Measurements from ENCODE around the gene ADH7. TPM values are rescaled to one million over a fixed set of nuclear protein-coding genes. Genes with fewer than 3 reads are reported as not detected.

Gene ADH7
- polyA plus RNA-seq, 3 donors, result not detected

DNA sequence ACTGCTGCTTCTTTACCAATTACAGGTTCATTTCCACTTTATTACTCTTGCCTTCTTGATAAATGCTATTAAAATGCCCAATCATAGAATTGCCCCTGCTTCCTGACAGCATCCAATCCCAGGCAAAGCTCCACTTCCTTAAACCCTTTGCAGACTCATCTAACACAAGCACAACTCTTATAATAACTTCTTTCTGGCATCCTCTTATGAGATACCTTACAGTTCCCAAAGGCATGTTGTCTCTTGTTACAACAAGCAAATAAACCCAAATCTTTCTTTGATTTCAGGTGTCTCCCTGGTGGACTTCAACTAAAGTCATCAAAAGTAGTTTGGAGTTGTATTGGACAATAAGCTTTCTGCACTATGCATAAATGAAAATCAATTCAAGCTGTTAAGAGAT, 22.5 kb upstream of the ADH7 start:
- TF ChIP-seq, protein P1, sequence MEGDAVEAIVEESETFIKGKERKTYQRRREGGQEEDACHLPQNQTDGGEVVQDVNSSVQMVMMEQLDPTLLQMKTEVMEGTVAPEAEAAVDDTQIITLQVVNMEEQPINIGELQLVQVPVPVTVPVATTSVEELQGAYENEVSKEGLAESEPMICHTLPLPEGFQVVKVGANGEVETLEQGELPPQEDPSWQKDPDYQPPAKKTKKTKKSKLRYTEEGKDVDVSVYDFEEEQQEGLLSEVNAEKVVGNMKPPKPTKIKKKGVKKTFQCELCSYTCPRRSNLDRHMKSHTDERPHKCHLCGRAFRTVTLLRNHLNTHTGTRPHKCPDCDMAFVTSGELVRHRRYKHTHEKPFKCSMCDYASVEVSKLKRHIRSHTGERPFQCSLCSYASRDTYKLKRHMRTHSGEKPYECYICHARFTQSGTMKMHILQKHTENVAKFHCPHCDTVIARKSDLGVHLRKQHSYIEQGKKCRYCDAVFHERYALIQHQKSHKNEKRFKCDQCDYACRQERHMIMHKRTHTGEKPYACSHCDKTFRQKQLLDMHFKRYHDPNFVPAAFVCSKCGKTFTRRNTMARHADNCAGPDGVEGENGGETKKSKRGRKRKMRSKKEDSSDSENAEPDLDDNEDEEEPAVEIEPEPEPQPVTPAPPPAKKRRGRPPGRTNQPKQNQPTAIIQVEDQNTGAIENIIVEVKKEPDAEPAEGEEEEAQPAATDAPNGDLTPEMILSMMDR (IDR thresholded peaks at IDR 0.05), result no peak
- no peaks in the 10 kb centered on the region for H3K27me3 Mint-ChIP-seq (ENCODE audit: low read depth in 3 of 3)
- H3K9me3 Mint-ChIP-seq, result peaks cover 0 to 16% (median 7%) of the 10 kb centered on the region in 7 donors
- H3K27me3 ChIP-seq (ENCODE audit: control insufficient read depth in 2 of 2, insufficient read depth in 2 of 2, low read length in 2 of 2), result no peaks in the 10 kb centered on the region
- H2AFZ ChIP-seq (ENCODE audit: insufficient read depth, low read depth, low read length, poor library complexity, severe bottlenecking), result no peak overlapping the region
- H3K4me1 ChIP-seq (ENCODE audit: control insufficient read depth in 1 of 2, insufficient read depth in 2 of 2, low read length in 2 of 2), result no peaks in the 10 kb centered on the region
- no peaks in the 10 kb centered on the region for H4K20me1 ChIP-seq (ENCODE audit: insufficient read depth, low read length)
- no peak for DNase-seq
- H3K36me3 Mint-ChIP-seq, result no peaks in the 10 kb centered on the region
- peaks cover 0 to 9% of the 10 kb centered on the region in 2 donors for H3K9me3 ChIP-seq (replicated peaks in 1 of 2; ENCODE audit: control insufficient read depth in 1 of 2, insufficient read depth in 1 of 2, low read length in 2 of 2)
- H3K4me3 ChIP-seq (replicated peaks in 1 of 3; ENCODE audit: low read depth in 2 of 3, low read length in 3 of 3), result no peak overlapping the region
- H3K27ac Mint-ChIP-seq, result no peak overlapping the region
- no peaks in the 10 kb centered on the region for H3K4me1 Mint-ChIP-seq
- no peak overlapping the region for H3K4me2 ChIP-seq (replicated peaks; ENCODE audit: extremely low read depth, low read length, poor library complexity, severe bottlenecking)
- intact Hi-C loops (cut with micrococcal nuclease), result no loop called here
- H3K36me3 ChIP-seq (replicated peaks in 1 of 2; ENCODE audit: control insufficient read depth in 1 of 2, insufficient read depth in 2 of 2, low read length in 2 of 2), result no peaks in the 10 kb centered on the region
- H3K4me3 Mint-ChIP-seq, result no peak overlapping the region
- H3K27ac ChIP-seq (ENCODE audit: low read depth in 1 of 2, low read length in 2 of 2), result no peak overlapping the region
- no peak overlapping the region for H3K9ac ChIP-seq (ENCODE audit: insufficient read depth, low read length, poor library complexity, severe bottlenecking)
- H3K79me2 ChIP-seq (ENCODE audit: insufficient read depth, low read length), result no peaks in the 10 kb centered on the region

DNA sequence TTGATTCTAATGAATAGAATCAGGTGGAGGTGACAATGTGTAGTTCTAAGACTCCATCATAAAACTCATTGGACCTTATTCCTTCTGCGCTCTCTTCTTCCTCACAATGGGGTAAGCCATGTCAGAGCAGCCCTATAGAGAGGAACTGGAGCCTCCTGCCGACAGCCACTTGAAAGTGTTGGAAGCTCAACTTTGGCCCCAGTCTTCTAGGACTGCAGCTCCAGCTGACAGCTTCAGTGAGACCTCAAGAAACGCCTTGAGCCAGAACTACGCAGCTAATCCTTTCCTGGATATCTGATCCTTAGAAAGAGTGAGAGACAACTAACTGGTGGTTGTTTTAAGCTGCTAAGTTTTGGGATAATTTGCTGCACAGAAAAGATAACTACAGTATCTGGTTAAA, 22.1 kb upstream of the ADH7 start:
- no peaks in the 10 kb centered on the region for H4K20me1 ChIP-seq (ENCODE audit: insufficient read depth, low read length)
- DNase-seq, result no peak
- H3K27me3 ChIP-seq (ENCODE audit: control insufficient read depth in 2 of 2, insufficient read depth in 2 of 2, low read length in 2 of 2), result no peaks in the 10 kb centered on the region
- H3K4me3 ChIP-seq (replicated peaks in 1 of 3; ENCODE audit: low read depth in 2 of 3, low read length in 3 of 3), result no peak overlapping the region
- H3K4me1 Mint-ChIP-seq, result no peaks in the 10 kb centered on the region
- no peak overlapping the region for H3K27ac ChIP-seq (ENCODE audit: low read depth in 1 of 2, low read length in 2 of 2)
- peaks cover 0 to 19% (median 8%) of the 10 kb centered on the region in 7 donors for H3K9me3 Mint-ChIP-seq
- H3K79me2 ChIP-seq (ENCODE audit: insufficient read depth, low read length), result no peaks in the 10 kb centered on the region
- intact Hi-C loops (cut with micrococcal nuclease), result no loop called here
- no peaks in the 10 kb centered on the region for H3K27me3 Mint-ChIP-seq (ENCODE audit: low read depth in 3 of 3)
- no peak overlapping the region for H3K4me3 Mint-ChIP-seq
- H3K27ac Mint-ChIP-seq, result no peak overlapping the region
- no peaks in the 10 kb centered on the region for H3K4me1 ChIP-seq (ENCODE audit: control insufficient read depth in 1 of 2, insufficient read depth in 2 of 2, low read length in 2 of 2)
- H3K36me3 ChIP-seq (replicated peaks in 1 of 2; ENCODE audit: control insufficient read depth in 1 of 2, insufficient read depth in 2 of 2, low read length in 2 of 2), result no peaks in the 10 kb centered on the region
- no peak overlapping the region for H3K4me2 ChIP-seq (replicated peaks; ENCODE audit: extremely low read depth, low read length, poor library complexity, severe bottlenecking)
- TF ChIP-seq, protein P1 (IDR thresholded peaks at IDR 0.05), result no peak
- WGBS (ENCODE audit: insufficient coverage), result 91% methylated on average over 1 of the region's 4 CpGs
- H2AFZ ChIP-seq (ENCODE audit: insufficient read depth, low read depth, low read length, poor library complexity, severe bottlenecking), result no peak overlapping the region
- H3K9me3 ChIP-seq (replicated peaks in 1 of 2; ENCODE audit: control insufficient read depth in 1 of 2, insufficient read depth in 1 of 2, low read length in 2 of 2), result peaks cover 0 to 9% of the 10 kb centered on the region in 2 donors
- H3K9ac ChIP-seq (ENCODE audit: insufficient read depth, low read length, poor library complexity, severe bottlenecking), result no peak overlapping the region
- H3K36me3 Mint-ChIP-seq, result no peaks in the 10 kb centered on the region
